ENCODE measurements around the gene TBXAS1.
"Not testable (repeated sequence)": the region's sequence is repeated elsewhere in the genome, so short reads cannot be mapped to it uniquely, and the experiment has no call there.

The TBXAS1 gene

GRCh38 chr7:139923090-139923489 is 94.0 kb downstream of the TBXAS1 start:
- TF ChIP-seq, protein P1, sequence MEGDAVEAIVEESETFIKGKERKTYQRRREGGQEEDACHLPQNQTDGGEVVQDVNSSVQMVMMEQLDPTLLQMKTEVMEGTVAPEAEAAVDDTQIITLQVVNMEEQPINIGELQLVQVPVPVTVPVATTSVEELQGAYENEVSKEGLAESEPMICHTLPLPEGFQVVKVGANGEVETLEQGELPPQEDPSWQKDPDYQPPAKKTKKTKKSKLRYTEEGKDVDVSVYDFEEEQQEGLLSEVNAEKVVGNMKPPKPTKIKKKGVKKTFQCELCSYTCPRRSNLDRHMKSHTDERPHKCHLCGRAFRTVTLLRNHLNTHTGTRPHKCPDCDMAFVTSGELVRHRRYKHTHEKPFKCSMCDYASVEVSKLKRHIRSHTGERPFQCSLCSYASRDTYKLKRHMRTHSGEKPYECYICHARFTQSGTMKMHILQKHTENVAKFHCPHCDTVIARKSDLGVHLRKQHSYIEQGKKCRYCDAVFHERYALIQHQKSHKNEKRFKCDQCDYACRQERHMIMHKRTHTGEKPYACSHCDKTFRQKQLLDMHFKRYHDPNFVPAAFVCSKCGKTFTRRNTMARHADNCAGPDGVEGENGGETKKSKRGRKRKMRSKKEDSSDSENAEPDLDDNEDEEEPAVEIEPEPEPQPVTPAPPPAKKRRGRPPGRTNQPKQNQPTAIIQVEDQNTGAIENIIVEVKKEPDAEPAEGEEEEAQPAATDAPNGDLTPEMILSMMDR (IDR thresholded peaks at IDR 0.05; ENCODE audit: extremely low read depth, missing control alignments) = no peak
- DNase-seq (ENCODE audit: low spot score) = no peak

GRCh38 chr7:139924461-139924860 is 95.4 kb downstream of the TBXAS1 start:
- TF ChIP-seq, protein P1 (IDR thresholded peaks at IDR 0.05; ENCODE audit: extremely low read depth, missing control alignments) = no peak
- DNase-seq (ENCODE audit: low spot score) = no peak

DNA sequence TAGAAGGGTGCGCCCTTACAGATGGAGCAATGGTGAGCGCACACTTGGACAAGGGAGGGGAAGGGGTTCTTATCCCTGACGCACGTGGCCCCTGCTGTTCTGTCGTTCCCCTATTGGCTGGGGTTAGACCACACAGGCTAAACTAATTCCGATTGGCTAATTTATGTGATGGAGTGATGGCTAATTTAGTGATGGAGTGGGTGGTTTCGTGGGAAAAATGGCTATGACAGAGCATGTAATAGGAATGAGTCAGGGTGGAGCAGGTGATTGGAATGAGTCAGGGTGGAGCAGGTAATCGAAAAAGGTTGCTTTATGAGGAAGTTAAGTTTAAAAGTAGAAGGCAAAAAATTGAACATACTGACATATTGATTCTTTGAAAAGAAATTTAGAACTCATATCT is 100.2 kb downstream of the TBXAS1 start:
- not testable (repeated sequence) for DNase-seq (ENCODE audit: low spot score)

DNA sequence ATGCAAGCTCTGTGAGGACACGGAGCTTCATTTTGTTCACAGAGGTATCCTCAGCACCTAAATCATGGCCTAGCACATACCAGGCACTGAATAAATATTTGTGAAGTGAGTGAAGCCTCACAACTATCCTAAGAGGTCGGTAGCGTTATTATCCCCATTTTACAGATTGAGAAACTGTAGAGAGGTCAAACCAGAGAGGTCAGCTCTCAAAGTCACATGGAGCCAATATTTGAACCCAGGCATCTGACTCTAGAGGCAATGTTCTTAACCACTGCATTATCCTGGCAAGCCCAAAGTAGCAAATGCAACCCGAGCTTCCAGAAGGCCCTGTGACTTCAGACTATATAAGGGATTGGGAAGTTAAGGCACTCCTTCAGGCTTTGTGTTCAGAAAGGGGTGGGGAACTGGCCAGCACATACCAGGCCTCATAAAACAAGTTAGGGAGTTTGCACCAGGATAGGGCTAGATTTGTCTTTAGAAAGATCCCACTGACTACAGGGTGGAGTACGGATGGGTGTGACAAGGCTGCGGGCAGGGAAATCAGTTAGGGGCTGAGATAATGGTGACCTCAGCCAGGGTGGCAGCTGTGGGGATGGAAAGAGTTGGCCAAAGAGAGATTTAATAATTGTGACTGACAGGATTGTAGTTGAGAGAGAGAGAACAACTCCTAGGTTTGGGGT is 101.4 kb downstream of the TBXAS1 start:
- TF ChIP-seq, protein P1 (IDR thresholded peaks at IDR 0.05; ENCODE audit: extremely low read depth, missing control alignments) = no peak
- DNase-seq (ENCODE audit: low spot score) = no peak

DNA sequence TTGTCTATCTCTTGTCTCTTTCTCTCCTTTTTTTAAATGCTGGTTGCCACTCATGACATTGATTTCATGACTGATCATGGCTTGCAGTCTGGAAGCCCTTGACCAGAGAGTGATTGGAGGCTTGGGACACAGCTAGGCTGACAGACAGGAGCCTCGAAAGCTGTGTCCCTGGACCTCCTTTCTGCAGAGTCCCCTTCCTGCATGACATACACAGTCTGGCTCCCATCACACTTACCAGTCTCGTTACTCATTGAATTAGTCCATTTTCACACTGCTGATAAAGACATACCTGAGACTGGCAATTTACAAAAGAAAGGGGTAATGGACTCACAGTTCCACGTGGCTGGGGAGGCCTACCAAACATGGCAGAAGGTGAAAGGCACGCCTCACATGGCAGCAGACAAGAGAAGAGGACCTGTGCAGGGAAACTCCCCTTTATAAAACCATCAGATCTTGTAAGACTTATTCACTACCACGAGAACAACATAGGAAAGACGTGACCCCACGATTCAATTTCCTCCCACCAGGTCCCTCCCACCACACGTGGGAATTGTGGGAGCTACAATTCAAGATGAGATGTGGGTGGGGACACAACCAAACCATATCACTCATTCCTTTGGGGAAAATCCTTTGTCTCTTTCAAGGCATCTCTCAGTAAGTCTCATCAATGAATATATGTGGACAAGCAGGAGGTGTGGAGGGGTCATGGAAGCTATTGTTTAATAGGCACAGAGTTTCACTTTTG is 102.3 kb downstream of the TBXAS1 start:
- DNase-seq (ENCODE audit: low spot score) = no peak
- TF ChIP-seq, protein P1 (IDR thresholded peaks at IDR 0.05; ENCODE audit: extremely low read depth, missing control alignments) = no peak

GRCh38 chr7:139932531-139932930 is 103.5 kb downstream of the TBXAS1 start:
- TF ChIP-seq, protein P1 (IDR thresholded peaks at IDR 0.05; ENCODE audit: extremely low read depth, missing control alignments) = no peak
- no peak for DNase-seq (ENCODE audit: low spot score)

- TF ChIP-seq, protein P1 (IDR thresholded peaks at IDR 0.05; ENCODE audit: extremely low read depth, missing control alignments) = no peak
- DNase-seq (ENCODE audit: low spot score) = no peak
Measured at GRCh38 chr7:139936760-139937310, 107.8 kb downstream of the TBXAS1 start.
